ENCODE data around the gene PIMREG. TPM values are rescaled to one million over a fixed set of nuclear protein-coding genes. Genes with fewer than 3 reads are reported as not detected.

Gene PIMREG
- total RNA-seq, 2 experiments from 2014 or later: 17.1 to 20.4 TPM

- DNase-seq: no peak
- H3K36me3 Mint-ChIP-seq (ENCODE audit: low read depth): no peaks in the 10 kb centered on the region
- peaks cover 18% of the 10 kb centered on the region for H3K27me3 Mint-ChIP-seq (ENCODE audit: low read depth)
- peaks cover 7% of the 10 kb centered on the region for H3K4me1 Mint-ChIP-seq (ENCODE audit: low read depth)
- H3K9me3 Mint-ChIP-seq (ENCODE audit: insufficient read depth): no peaks in the 10 kb centered on the region
- no peak for ATAC-seq
- POLR2A ChIA-PET: no interaction called here
- CTCF ChIA-PET: no interaction called here
- H3K4me3 Mint-ChIP-seq: no peak overlapping the region
- H3K27ac Mint-ChIP-seq: no peak overlapping the region
Measured at GRCh38 chr17:6456321-6456720, 12.1 kb downstream of the PIMREG start.

DNA sequence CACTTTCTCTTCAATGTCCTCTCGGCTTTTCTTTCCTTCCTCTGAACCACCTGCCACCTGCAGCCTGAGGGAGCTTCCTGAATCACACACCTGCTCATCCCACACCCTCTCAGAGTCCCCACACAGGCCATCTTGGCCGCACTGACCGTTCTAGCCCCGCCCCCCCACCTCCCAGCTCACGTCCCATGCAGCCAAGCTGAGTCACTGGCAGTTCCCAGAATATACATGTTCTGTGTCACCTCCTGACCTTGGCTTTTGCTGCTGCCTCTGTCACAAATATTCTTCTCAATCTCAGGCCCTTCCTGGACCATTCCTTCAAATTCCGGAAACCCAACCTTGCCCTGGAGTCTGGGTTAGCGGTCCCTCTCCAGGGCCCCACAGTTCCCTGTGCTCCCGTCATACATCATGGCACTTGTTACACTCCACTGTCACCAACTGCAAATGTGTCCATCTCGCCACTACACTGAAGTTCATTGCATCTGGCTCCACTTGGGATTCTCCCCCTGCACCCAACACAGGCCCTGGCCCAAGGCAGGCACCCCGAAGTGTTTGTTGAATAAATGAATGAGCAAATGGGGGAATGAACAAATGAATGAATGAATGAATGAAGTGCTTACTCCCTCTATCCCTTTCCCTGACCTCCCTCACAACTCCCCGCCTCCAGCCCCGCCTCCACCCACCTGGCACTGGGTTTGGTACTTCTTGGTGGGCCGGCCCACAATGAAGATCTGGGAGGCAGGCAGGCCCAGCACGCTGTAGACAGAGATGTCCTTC is 12.8 kb downstream of the PIMREG start:
- Mint-ChIP-seq H3K4me3 (no peak overlapping the region), H3K4me1 (ENCODE audit: low read depth) (peaks cover 13% of the 10 kb centered on the region), H3K36me3 (ENCODE audit: low read depth) (no peaks in the 10 kb centered on the region), H3K27me3 (ENCODE audit: low read depth) (peaks cover 18% of the 10 kb centered on the region), H3K27ac (no peak overlapping the region), H3K9me3 (ENCODE audit: insufficient read depth) (no peaks in the 10 kb centered on the region)
- ChIA-PET CTCF (no interaction called here), POLR2A (no interaction called here)
- DNase-seq (no peak), ATAC-seq (no peak)

DNA sequence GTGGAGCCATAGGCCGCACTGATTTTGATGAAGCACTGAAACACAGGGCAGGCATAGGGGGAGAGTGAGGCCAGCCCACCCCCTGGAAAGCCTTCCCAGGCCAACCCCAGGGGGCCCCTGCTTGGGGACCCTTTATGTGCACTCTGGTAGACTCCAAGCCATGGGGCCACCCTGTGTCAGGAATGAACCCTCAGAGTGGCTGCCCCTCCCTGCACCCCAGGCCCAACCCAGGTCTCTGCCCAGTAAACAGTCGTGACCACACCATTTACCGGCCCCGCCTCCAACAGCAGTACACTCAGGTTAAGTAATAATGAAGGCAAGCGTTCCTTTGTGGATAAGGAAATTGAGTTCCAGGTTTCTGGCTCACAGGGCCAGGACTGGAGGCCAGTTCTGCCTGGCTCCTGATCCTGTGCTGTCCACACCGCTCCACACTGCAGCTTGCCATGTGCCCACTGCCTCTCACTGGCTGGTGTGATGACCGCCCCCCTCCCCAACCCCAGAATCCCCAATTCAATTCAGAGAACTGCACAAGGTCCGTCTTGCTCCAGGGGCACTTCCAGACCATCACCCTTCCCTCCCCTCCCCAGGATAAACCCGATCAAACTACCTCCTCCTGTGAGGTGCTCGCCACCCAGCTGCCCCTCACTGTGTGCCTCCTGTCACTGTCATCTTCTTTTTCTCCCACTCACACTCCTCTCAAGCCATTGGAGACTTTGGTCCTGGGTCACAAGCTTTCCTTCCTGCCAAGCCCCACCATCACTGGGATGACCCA is 13.6 kb downstream of the PIMREG start:
- H3K9me3 Mint-ChIP-seq (ENCODE audit: insufficient read depth): no peaks in the 10 kb centered on the region
- CTCF ChIA-PET: interaction anchor here (1.4 kb wide), 1 partner anchor 15 kb away, joined by 4 read pairs; no protein-coding TSS in a partner anchor
- H3K27me3 Mint-ChIP-seq (ENCODE audit: low read depth): peaks cover 14% of the 10 kb centered on the region
- H3K27ac Mint-ChIP-seq: no peak overlapping the region
- H3K36me3 Mint-ChIP-seq (ENCODE audit: low read depth): no peaks in the 10 kb centered on the region
- H3K4me1 Mint-ChIP-seq (ENCODE audit: low read depth): peaks cover 15% of the 10 kb centered on the region
- POLR2A ChIA-PET: no interaction called here
- no peak for DNase-seq
- ATAC-seq: no peak
- H3K4me3 Mint-ChIP-seq: no peak overlapping the region

GRCh38 chr17:6458460-6458950 is 14.2 kb downstream of the PIMREG start:
- Mint-ChIP-seq H3K4me1 (ENCODE audit: low read depth) (peaks cover 15% of the 10 kb centered on the region), H3K36me3 (ENCODE audit: low read depth) (no peaks in the 10 kb centered on the region), H3K4me3 (no peak overlapping the region), H3K27me3 (ENCODE audit: low read depth) (peaks cover 7% of the 10 kb centered on the region), H3K27ac (no peak overlapping the region), H3K9me3 (ENCODE audit: insufficient read depth) (no peaks in the 10 kb centered on the region)
- ChIA-PET POLR2A (no interaction called here), CTCF (interaction anchor here (1.0 to 1.4 kb wide), 2 partner anchors 15 to 34 kb away, joined by 3 to 4 read pairs; no protein-coding TSS in a partner anchor)
- DNase-seq (no peak), ATAC-seq (no peak)

- DNase-seq: no peak
- Mint-ChIP-seq H3K4me3 (no peak overlapping the region), H3K27me3 (ENCODE audit: low read depth) (peaks cover 7% of the 10 kb centered on the region), H3K4me1 (ENCODE audit: low read depth) (peaks cover 14% of the 10 kb centered on the region), H3K27ac (no peak overlapping the region), H3K36me3 (ENCODE audit: low read depth) (no peaks in the 10 kb centered on the region), H3K9me3 (ENCODE audit: insufficient read depth) (no peaks in the 10 kb centered on the region)
- POLR2A ChIA-PET: no interaction called here
- CTCF ChIA-PET: interaction anchor here (1.2 kb wide), 1 partner anchor 13 kb away, joined by 5 read pairs; no protein-coding TSS in a partner anchor
- ATAC-seq: no peak
Measured at GRCh38 chr17:6460531-6461161, 16.4 kb downstream of the PIMREG start.

GRCh38 chr17:6461246-6461645 is 17.0 kb downstream of the PIMREG start:
- peaks cover 14% of the 10 kb centered on the region for H3K4me1 Mint-ChIP-seq (ENCODE audit: low read depth)
- POLR2A ChIA-PET: no interaction called here
- no peak for DNase-seq

GRCh38 chr17:6461792-6462524 is 17.7 kb downstream of the PIMREG start:
- peaks cover 8% of the 10 kb centered on the region for H3K4me1 Mint-ChIP-seq (ENCODE audit: low read depth)
- ChIA-PET POLR2A (no interaction called here), CTCF (interaction anchor here (1.0 to 1.4 kb wide), 3 partner anchors 9 to 26 kb away, joined by 3 to 7 read pairs (median 4); partner anchors contain the start of gene AIPL1)
- H3K27ac Mint-ChIP-seq: no peak overlapping the region
- peaks cover 2% of the 10 kb centered on the region for H3K27me3 Mint-ChIP-seq (ENCODE audit: low read depth)
- no peak overlapping the region for H3K4me3 Mint-ChIP-seq
- H3K36me3 Mint-ChIP-seq (ENCODE audit: low read depth): no peaks in the 10 kb centered on the region
- DNase-seq (no peak), ATAC-seq (peak; percentile 28)
- H3K9me3 Mint-ChIP-seq (ENCODE audit: insufficient read depth): no peaks in the 10 kb centered on the region

More at GRCh38 chr17:6461246-6461645, 17.0 kb downstream of the PIMREG start:
- Mint-ChIP-seq H3K27ac (no peak overlapping the region), H3K36me3 (ENCODE audit: low read depth) (no peaks in the 10 kb centered on the region), H3K9me3 (ENCODE audit: insufficient read depth) (no peaks in the 10 kb centered on the region), H3K4me3 (no peak overlapping the region), H3K27me3 (ENCODE audit: low read depth) (peaks cover 7% of the 10 kb centered on the region)
- CTCF ChIA-PET: interaction anchor here (1.4 kb wide), 1 partner anchor 12 kb away, joined by 7 read pairs; no protein-coding TSS in a partner anchor
- no peak for ATAC-seq

- peaks cover 2% of the 10 kb centered on the region for H3K27me3 Mint-ChIP-seq (ENCODE audit: low read depth)
- ATAC-seq (no peak), DNase-seq (no peak)
- H3K9me3 Mint-ChIP-seq (ENCODE audit: insufficient read depth): no peaks in the 10 kb centered on the region
- no peak overlapping the region for H3K4me3 Mint-ChIP-seq
- ChIA-PET CTCF (interaction anchor here (1.0 to 1.4 kb wide), 4 partner anchors 9 to 27 kb away, joined by 3 to 7 read pairs (median 4); partner anchors contain the start of gene AIPL1), POLR2A (no interaction called here)
- no peaks in the 10 kb centered on the region for H3K36me3 Mint-ChIP-seq (ENCODE audit: low read depth)
- no peak overlapping the region for H3K27ac Mint-ChIP-seq
- peaks cover 8% of the 10 kb centered on the region for H3K4me1 Mint-ChIP-seq (ENCODE audit: low read depth)
Measured at GRCh38 chr17:6462692-6463091, 18.4 kb downstream of the PIMREG start.

DNA sequence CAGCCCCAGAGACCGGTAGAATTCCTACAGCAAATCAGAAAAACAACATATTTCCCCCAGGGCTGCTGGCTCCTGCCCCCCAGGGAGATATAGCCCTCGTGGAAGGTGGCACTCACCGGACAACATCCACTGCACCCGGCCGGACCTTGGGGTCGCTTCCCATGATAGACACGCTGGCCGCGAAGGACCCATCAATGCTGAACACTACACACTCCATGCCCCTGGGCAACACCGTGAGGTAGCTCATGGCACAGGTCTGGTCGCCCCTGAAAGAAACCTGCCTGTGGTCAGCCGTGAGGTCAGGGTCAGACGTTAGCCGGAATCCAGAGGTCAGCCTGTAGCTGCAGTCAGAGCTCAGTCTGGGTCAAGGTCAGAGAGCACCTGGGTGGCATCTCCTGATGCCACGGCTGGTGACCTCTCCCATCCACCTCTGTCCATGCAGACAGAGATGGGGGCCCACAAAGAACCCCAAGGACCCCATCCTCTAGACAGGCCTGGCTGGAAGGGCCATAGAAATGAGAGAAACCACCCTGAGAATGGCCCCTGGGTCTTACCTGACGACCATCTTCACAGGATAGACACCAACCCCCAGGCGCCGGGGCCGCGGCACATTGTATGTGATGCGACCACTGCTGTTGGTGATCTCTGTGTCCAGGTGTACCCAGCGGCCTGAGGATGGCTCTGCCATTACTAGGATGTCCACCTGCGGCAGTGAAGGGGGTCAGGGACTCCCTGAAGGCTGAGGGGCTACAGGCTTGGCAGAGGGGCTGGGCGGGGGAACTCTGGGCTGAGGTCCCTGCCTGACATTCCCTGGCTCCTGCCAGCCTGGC is 19.6 kb downstream of the PIMREG start:
- Mint-ChIP-seq H3K27ac (no peak overlapping the region), H3K4me3 (no peak overlapping the region), H3K4me1 (ENCODE audit: low read depth) (peaks cover 8% of the 10 kb centered on the region), H3K27me3 (ENCODE audit: low read depth) (peaks cover 2% of the 10 kb centered on the region), H3K9me3 (ENCODE audit: insufficient read depth) (no peaks in the 10 kb centered on the region), H3K36me3 (ENCODE audit: low read depth) (no peaks in the 10 kb centered on the region)
- DNase-seq (no peak), ATAC-seq (no peak)
- CTCF ChIA-PET: interaction anchor here (1.0 kb wide), 1 partner anchor 9 kb away, joined by 4 read pairs; no protein-coding TSS in a partner anchor
- POLR2A ChIA-PET: no interaction called here

DNA sequence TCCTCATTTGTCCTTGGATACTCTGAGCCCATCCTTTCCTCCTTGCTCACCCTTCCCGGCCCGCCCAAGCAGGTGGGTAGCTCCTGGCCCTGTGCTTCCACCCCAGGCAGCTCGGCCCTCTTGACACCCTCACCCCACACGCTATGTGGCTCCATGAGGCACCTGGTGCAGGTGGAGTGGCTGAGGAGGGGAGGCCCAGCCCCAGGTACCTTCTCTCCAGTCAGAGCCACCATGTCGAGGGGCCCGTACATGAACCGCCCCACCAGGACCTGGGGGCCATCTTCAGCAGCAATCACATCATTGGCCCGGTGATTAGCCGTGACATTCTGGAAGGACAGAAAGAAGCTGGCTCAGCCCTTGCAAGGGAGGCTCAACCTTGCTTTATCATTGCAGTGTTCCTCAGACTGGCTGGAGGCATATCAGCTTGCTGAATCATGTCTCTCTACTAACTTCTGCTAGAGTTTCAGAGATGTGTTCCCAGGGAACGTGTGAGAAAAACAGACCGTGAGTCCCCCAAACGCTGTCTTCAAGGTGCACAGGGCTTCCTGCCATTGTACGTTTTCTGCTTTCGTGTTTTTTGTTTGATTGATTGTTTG is 20.3 kb downstream of the PIMREG start:
- Mint-ChIP-seq H3K27me3 (ENCODE audit: low read depth) (peaks cover 2% of the 10 kb centered on the region), H3K27ac (no peak overlapping the region), H3K36me3 (ENCODE audit: low read depth) (no peaks in the 10 kb centered on the region), H3K4me1 (ENCODE audit: low read depth) (peaks cover 8% of the 10 kb centered on the region), H3K4me3 (no peak overlapping the region), H3K9me3 (ENCODE audit: insufficient read depth) (no peaks in the 10 kb centered on the region)
- DNase-seq: no peak
- ChIA-PET POLR2A (no interaction called here), CTCF (no interaction called here)
- no peak for ATAC-seq

Data from activated CD8-positive, alpha-beta T cell treated with anti-CD3 and anti-CD28 coated beads, Interleukin-2, amount 10 ng/mL, durations not matched to agents 7 days and 5 days (primary cell).